Astrocyte (in vitro differentiated cells and primary cell): Measurements from ENCODE around the gene EYS. TPM values are rescaled to one million over a fixed set of nuclear protein-coding genes. Genes with fewer than 3 reads are reported as not detected.
A peak's percentile ranks its signal among the peaks of the same experiment; 100 is the strongest.
"Not testable (repeated sequence)": the region's sequence is repeated elsewhere in the genome, so short reads cannot be mapped to it uniquely, and the experiment has no call there.

Source experiments
- DNase-seq: peaks from one replicate; pipeline ENCODE4 v3.0.0-alpha.2; 2010; ENCODE audit warnings: low read depth
- FAIRE-seq: peaks from 2 replicates; lab custom pipeline; 2011; peaks lifted over from hg19 to GRCh38; lab: Jason Lieb, UNC
- H2AFZ ChIP-seq: 2 replicates; pipeline ENCODE4 v1.6.0; 2012; ENCODE audit warnings: low read depth, low read length, inconsistent platforms
- H3K27ac ChIP-seq: 2 replicates; pipeline ENCODE4 v1.5.1; 2011; ENCODE audit warnings: low read depth, low read length, inconsistent platforms
- H3K27me3 ChIP-seq: 2 replicates; pipeline ENCODE4 v1.6.0; 2011; ENCODE audit warnings: low read length, inconsistent platforms; ENCODE audit not compliant: insufficient read depth
- H3K36me3 ChIP-seq: 2 replicates; pipeline ENCODE4 v1.5.1; 2011; ENCODE audit warnings: low read length, inconsistent platforms; ENCODE audit not compliant: insufficient read depth
- H3K4me1 ChIP-seq: 2 replicates; pipeline ENCODE4 v1.5.1; 2011; ENCODE audit warnings: low read length, inconsistent platforms; ENCODE audit not compliant: insufficient read depth
- H3K4me2 ChIP-seq: 2 replicates; pipeline ENCODE4 v1.6.0; 2012; ENCODE audit warnings: low read length, inconsistent platforms
- H3K4me3 ChIP-seq: 2 replicates; pipeline ENCODE4 v1.5.1; 2011; ENCODE audit warnings: low read depth, mild to moderate bottlenecking, low read length, inconsistent platforms; ENCODE audit not compliant: insufficient read depth
- H3K79me2 ChIP-seq: 2 replicates; pipeline ENCODE4 v1.6.0; 2012; ENCODE audit warnings: mild to moderate bottlenecking, low read length, inconsistent platforms; ENCODE audit not compliant: insufficient read depth
- H3K9ac ChIP-seq: 2 replicates; pipeline ENCODE4 v1.6.0; 2012; ENCODE audit warnings: mild to moderate bottlenecking, low read length, inconsistent platforms
- H3K9me3 ChIP-seq: 2 replicates; pipeline ENCODE4 v1.5.1; 2012; ENCODE audit warnings: low read depth, mild to moderate bottlenecking, low read length, inconsistent platforms; ENCODE audit not compliant: insufficient read depth
- H4K20me1 ChIP-seq: 2 replicates; pipeline ENCODE4 v1.6.0; 2012; ENCODE audit warnings: low read length, inconsistent platforms; ENCODE audit not compliant: insufficient read depth
- H3K27ac Mint-ChIP-seq: one replicate; pipeline ENCODE4 v1.8.0; 2021; ENCODE audit warnings: mild to moderate bottlenecking, mixed read lengths; ENCODE audit not compliant: unreplicated experiment
- H3K27me3 Mint-ChIP-seq: one replicate; pipeline ENCODE4 v1.8.0; 2021; ENCODE audit warnings: low read depth, mixed read lengths; ENCODE audit not compliant: unreplicated experiment
- H3K36me3 Mint-ChIP-seq: one replicate; pipeline ENCODE4 v1.8.0; 2021; ENCODE audit warnings: low read depth, mixed read lengths; ENCODE audit not compliant: unreplicated experiment
- H3K4me1 Mint-ChIP-seq: one replicate; pipeline ENCODE4 v1.8.0; 2021; ENCODE audit warnings: low read depth, mixed read lengths; ENCODE audit not compliant: unreplicated experiment
- H3K4me3 Mint-ChIP-seq: one replicate; pipeline ENCODE4 v1.8.0; 2021; ENCODE audit warnings: mild to moderate bottlenecking, moderate library complexity, mixed read lengths; ENCODE audit not compliant: unreplicated experiment
- H3K9me3 Mint-ChIP-seq: one replicate; pipeline ENCODE4 v1.8.0; 2021; ENCODE audit warnings: mild to moderate bottlenecking, mixed read lengths; ENCODE audit not compliant: unreplicated experiment
- CTCF ChIP-seq: IDR thresholded peaks from 2 replicates; pipeline ENCODE4 v1.5.1; 2011; ENCODE audit warnings: low read depth, mild to moderate bottlenecking, inconsistent platforms, low read length, moderate library complexity; ENCODE audit not compliant: insufficient read depth
- EZH2 ChIP-seq: IDR thresholded peaks from 2 replicates; pipeline ENCODE4 v1.6.1; 2012; ENCODE audit warnings: mild to moderate bottlenecking, low read length, inconsistent platforms; ENCODE audit not compliant: insufficient read depth
- total RNA-seq: library from RNA; stranded (reverse); gene quantifications from 2 replicates; pipeline ENCODE4 v1.2.1, GENCODE V29; 2021

Gene EYS
- total RNA-seq, 1 donor from 2014 or later: 0.16 TPM

- H3K9me3 ChIP-seq: no peaks in the 10 kb centered on the region
Measured at GRCh38 chr6:63803371-63803770, 1903.7 kb downstream of the EYS start.

GRCh38 chr6:63802606-63803206 is 1904.3 kb downstream of the EYS start:
- no peaks in the 10 kb centered on the region for H3K9me3 ChIP-seq
- no peaks in the 10 kb centered on the region for H3K79me2 ChIP-seq
- Mint-ChIP-seq H3K4me1 (peaks cover 29% of the 10 kb centered on the region), H3K9me3 (no peaks in the 10 kb centered on the region), H3K4me3 (no peak overlapping the region), H3K36me3 (no peaks in the 10 kb centered on the region), H3K27me3 (no peaks in the 10 kb centered on the region), H3K27ac (no peak overlapping the region)
- H3K27me3 ChIP-seq: no peaks in the 10 kb centered on the region
- no peak overlapping the region for H3K4me2 ChIP-seq
- H2AFZ ChIP-seq: no peak overlapping the region
- TF ChIP-seq EZH2: no peak
- TF ChIP-seq CTCF: peak; percentile 67
- no peaks in the 10 kb centered on the region for H3K36me3 ChIP-seq
- no peak overlapping the region for H3K27ac ChIP-seq
- peaks cover 26% of the 10 kb centered on the region for H3K4me1 ChIP-seq
- no peak overlapping the region for H3K9ac ChIP-seq
- DNase-seq (no peak), FAIRE-seq (peak; percentile 54)
- H3K4me3 ChIP-seq: no peak overlapping the region
- no peaks in the 10 kb centered on the region for H4K20me1 ChIP-seq

More at GRCh38 chr6:63803371-63803770, 1903.7 kb downstream of the EYS start:
- Mint-ChIP-seq H3K27me3 (no peaks in the 10 kb centered on the region), H3K4me1 (peaks cover 29% of the 10 kb centered on the region), H3K36me3 (no peaks in the 10 kb centered on the region), H3K4me3 (no peak overlapping the region), H3K9me3 (no peaks in the 10 kb centered on the region), H3K27ac (no peak overlapping the region)
- no peaks in the 10 kb centered on the region for H3K36me3 ChIP-seq
- no peaks in the 10 kb centered on the region for H3K79me2 ChIP-seq
- DNase-seq: no peak
- peaks cover 26% of the 10 kb centered on the region for H3K4me1 ChIP-seq
- no peak overlapping the region for H3K4me2 ChIP-seq
- no peak overlapping the region for H2AFZ ChIP-seq
- no peaks in the 10 kb centered on the region for H4K20me1 ChIP-seq
- no peak overlapping the region for H3K4me3 ChIP-seq
- TF ChIP-seq EZH2: no peak
- TF ChIP-seq CTCF: no peak
- H3K27ac ChIP-seq: no peak overlapping the region
- no peak overlapping the region for H3K9ac ChIP-seq
- H3K27me3 ChIP-seq: no peaks in the 10 kb centered on the region
- FAIRE-seq: no peak

GRCh38 chr6:63800386-63800785 is 1906.6 kb downstream of the EYS start:
- not testable (repeated sequence) for H3K9ac ChIP-seq, H3K36me3 ChIP-seq, H3K9me3 Mint-ChIP-seq, FAIRE-seq, H3K36me3 Mint-ChIP-seq, H3K4me2 ChIP-seq, DNase-seq, H3K4me3 Mint-ChIP-seq, H2AFZ ChIP-seq, H4K20me1 ChIP-seq, H3K27me3 Mint-ChIP-seq, H3K27ac Mint-ChIP-seq, H3K4me3 ChIP-seq, H3K27me3 ChIP-seq, H3K9me3 ChIP-seq, H3K27ac ChIP-seq, H3K79me2 ChIP-seq
- H3K4me1 Mint-ChIP-seq: peaks cover 13% of the 10 kb centered on the region
- H3K4me1 ChIP-seq: peaks cover 12% of the 10 kb centered on the region
